ACC112 (cell line): ENCODE data around the gene TXNDC5.

ENCODE experiments used
- H2AFZ ChIP-seq: fragments of 200-600 bp; sonication (generic); one replicate; pipeline ENCODE4 v1.6.0; 2017; ENCODE audit warnings: antibody characterized with exemption, low read length; ENCODE audit not compliant: unreplicated experiment
- H3K27ac ChIP-seq: fragments of 200-600 bp; sonication (generic); 2 replicates; pipeline ENCODE4 v1.5.1; 2014; ENCODE audit warnings: low read depth, mild to moderate bottlenecking, antibody characterized with exemption, low read length, moderate library complexity
- H3K27me3 ChIP-seq: fragments of 200-600 bp; sonication (generic); 2 replicates; pipeline ENCODE4 v1.6.1; 2014; ENCODE audit warnings: mild to moderate bottlenecking, antibody characterized with exemption, low read length, moderate library complexity, mixed read lengths; ENCODE audit not compliant: insufficient read depth
- H3K36me3 ChIP-seq: fragments of 200-600 bp; sonication (generic); 2 replicates; pipeline ENCODE4 v1.6.1; 2016; ENCODE audit warnings: mild to moderate bottlenecking, antibody characterized with exemption, low read length, moderate library complexity, mixed read lengths; ENCODE audit not compliant: insufficient read depth
- H3K4me1 ChIP-seq: fragments of 200-600 bp; sonication (generic); one replicate; pipeline ENCODE4 v1.6.1; 2016; ENCODE audit warnings: low read length, mixed read lengths; ENCODE audit not compliant: insufficient read depth, unreplicated experiment, control insufficient read depth
- H3K4me3 ChIP-seq: fragments of 200-600 bp; sonication (generic); 2 replicates; pipeline ENCODE4 v1.5.1; 2014; ENCODE audit warnings: mild to moderate bottlenecking, low read depth, low read length
- H3K79me2 ChIP-seq: fragments of 200-600 bp; sonication (generic); one replicate; pipeline ENCODE4 v1.6.0; 2016; ENCODE audit warnings: low read length; ENCODE audit not compliant: control insufficient read depth, unreplicated experiment, insufficient read depth

TXNDC5 gene

GRCh38 chr6:7914991-7915789 lies 4.6 kb upstream of the TXNDC5 start:
- H2AFZ ChIP-seq: peak overlapping the region; percentile 49
- no peaks in the 10 kb centered on the region for H3K79me2 ChIP-seq
- peak overlapping the region; percentile 65 for H3K27ac ChIP-seq
- H3K27me3 ChIP-seq: no peaks in the 10 kb centered on the region
- H3K4me1 ChIP-seq: peaks cover 18% of the 10 kb centered on the region
- no peaks in the 10 kb centered on the region for H3K36me3 ChIP-seq
- H3K4me3 ChIP-seq: no peak overlapping the region

- no peaks in the 10 kb centered on the region for H3K27me3 ChIP-seq
- peaks cover 15% of the 10 kb centered on the region for H3K4me1 ChIP-seq
- H3K36me3 ChIP-seq: no peaks in the 10 kb centered on the region
- no peak overlapping the region for H2AFZ ChIP-seq
- no peak overlapping the region for H3K4me3 ChIP-seq
- H3K27ac ChIP-seq: no peak overlapping the region
- H3K79me2 ChIP-seq: peaks cover 7% of the 10 kb centered on the region
These were observed 3.7 kb upstream of the TXNDC5 start for GRCh38 chr6:7914311-7914710.

- Histone ChIP-seq H3K4me3 (no peak overlapping the region), H3K27ac (no peak overlapping the region), H3K36me3 (no peaks in the 10 kb centered on the region), H3K4me1 (peaks cover 25% of the 10 kb centered on the region), H2AFZ (no peak overlapping the region), H3K79me2 (peaks cover 21% of the 10 kb centered on the region), H3K27me3 (no peaks in the 10 kb centered on the region)
These were observed 2.3 kb upstream of the TXNDC5 start for GRCh38 chr6:7912736-7913517.

- Histone ChIP-seq H3K4me3 (no peak overlapping the region), H3K4me1 (peaks cover 30% of the 10 kb centered on the region), H2AFZ (no peak overlapping the region), H3K36me3 (no peaks in the 10 kb centered on the region), H3K27me3 (no peaks in the 10 kb centered on the region), H3K27ac (no peak overlapping the region), H3K79me2 (peaks cover 30% of the 10 kb centered on the region)
These were observed 1.4 kb upstream of the TXNDC5 start for GRCh38 chr6:7912024-7912423.

GRCh38 chr6:7911345-7911725 lies 747 bp upstream of the TXNDC5 start:
- Histone ChIP-seq H3K27me3 (no peaks in the 10 kb centered on the region), H3K36me3 (no peaks in the 10 kb centered on the region), H3K4me3 (peak overlapping the region; percentile 78), H2AFZ (peak overlapping the region; percentile 61), H3K4me1 (peaks cover 30% of the 10 kb centered on the region), H3K27ac (no peak overlapping the region), H3K79me2 (peaks cover 36% of the 10 kb centered on the region)

- H3K79me2 ChIP-seq: peaks cover 45% of the 10 kb centered on the region
These were observed 312 bp downstream of the TXNDC5 start for GRCh38 chr6:7910298-7910653.

GRCh38 chr6:7909323-7910276 lies 988 bp downstream of the TXNDC5 start:
- H3K79me2 ChIP-seq: peaks cover 51% of the 10 kb centered on the region
- no peaks in the 10 kb centered on the region for H3K36me3 ChIP-seq
- peaks cover 15% of the 10 kb centered on the region for H3K4me1 ChIP-seq
- peak overlapping the region; percentile 65 for H2AFZ ChIP-seq
- peak overlapping the region; percentile 89 for H3K4me3 ChIP-seq
- no peaks in the 10 kb centered on the region for H3K27me3 ChIP-seq
- peak overlapping the region; percentile 34; the same call in 1 of the 2 replicates for H3K27ac ChIP-seq

More at GRCh38 chr6:7910298-7910653, 312 bp downstream of the TXNDC5 start:
- Histone ChIP-seq H3K27ac (peak overlapping the region; percentile 34; the same call in 1 of the 2 replicates), H3K27me3 (no peaks in the 10 kb centered on the region), H3K4me1 (peaks cover 20% of the 10 kb centered on the region), H3K36me3 (no peaks in the 10 kb centered on the region), H3K4me3 (peak overlapping the region; percentile 89), H2AFZ (peak overlapping the region; percentile 65)

- no peaks in the 10 kb centered on the region for H3K27me3 ChIP-seq
- H3K4me3 ChIP-seq: no peak overlapping the region
- H3K36me3 ChIP-seq: peaks cover 16% of the 10 kb centered on the region
- H2AFZ ChIP-seq: no peak overlapping the region
- H3K4me1 ChIP-seq: peaks cover 15% of the 10 kb centered on the region
- peaks cover 57% of the 10 kb centered on the region for H3K79me2 ChIP-seq
- H3K27ac ChIP-seq: no peak overlapping the region
These were observed 3.4 kb downstream of the TXNDC5 start for GRCh38 chr6:7907159-7907558.

- no peak overlapping the region for H3K27ac ChIP-seq
- no peak overlapping the region for H3K4me3 ChIP-seq
- H2AFZ ChIP-seq: no peak overlapping the region
- H3K36me3 ChIP-seq: peaks cover 16% of the 10 kb centered on the region
- H3K27me3 ChIP-seq: no peaks in the 10 kb centered on the region
- H3K79me2 ChIP-seq: peaks cover 57% of the 10 kb centered on the region
- peaks cover 15% of the 10 kb centered on the region for H3K4me1 ChIP-seq
These were observed 3.8 kb downstream of the TXNDC5 start for GRCh38 chr6:7906741-7907140.

GRCh38 chr6:7905416-7905815 lies 5.2 kb downstream of the TXNDC5 start:
- peaks cover 17% of the 10 kb centered on the region for H3K36me3 ChIP-seq

More at GRCh38 chr6:7905416-7905815, 5.2 kb downstream of the TXNDC5 start:
- peaks cover 60% of the 10 kb centered on the region for H3K79me2 ChIP-seq
- no peaks in the 10 kb centered on the region for H3K27me3 ChIP-seq
- H3K4me3 ChIP-seq: no peak overlapping the region
- no peak overlapping the region for H2AFZ ChIP-seq
- H3K4me1 ChIP-seq: peaks cover 15% of the 10 kb centered on the region
- H3K27ac ChIP-seq: no peak overlapping the region
